OCI-LY7 (cell line): ENCODE data around the gene APOD. TPM values are rescaled to one million over a fixed set of nuclear protein-coding genes. Genes with fewer than 3 reads are reported as not detected.
A peak's percentile ranks its signal among the peaks of the same experiment; 100 is the strongest.

Experiments used
- BruUV-seq: library from RNA; stranded (reverse); fragments of 400-500 nt; replicated peaks from 2 replicates; lab custom pipeline; 2021; lab: Mats Ljungman, UMichigan
- CTCF ChIA-PET: fragments of 300-600 bp; sonication (Branson Sonifier 250); formaldehyde crosslinking; loops from one replicate; lab custom pipeline; 2022; ENCODE audit warnings: antibody characterized with exemption; ENCODE audit not compliant: unreplicated experiment; lab: Charles Lee
- POLR2A ChIA-PET: fragments of 300-600 bp; sonication (Branson Sonifier 250); formaldehyde crosslinking; loops from one replicate; lab custom pipeline; 2022; ENCODE audit warnings: antibody characterized with exemption; lab: Charles Lee
- DNase-seq: peaks from one replicate; pipeline ENCODE4 v3.0.0-alpha.2; 2015; ENCODE audit warnings: low spot score
- H2AFZ ChIP-seq: fragments of 200-600 bp; sonication (generic), shearing (Covaris generic); 2 replicates; pipeline ENCODE4 v1.6.1; 2014; ENCODE audit warnings: mild to moderate bottlenecking, antibody characterized with exemption, low read length, moderate library complexity
- H3K27ac ChIP-seq: fragments of 200-600 bp; sonication (generic); 2 replicates; pipeline ENCODE4 v1.5.1; 2014; ENCODE audit warnings: mixed run types, low read depth, mild to moderate bottlenecking, moderate library complexity, low read length, inconsistent platforms; ENCODE audit not compliant: poor library complexity, severe bottlenecking
- H3K36me3 ChIP-seq: fragments of 200-600 bp; sonication (generic); 2 replicates; pipeline ENCODE4 v1.6.1; 2014; ENCODE audit warnings: mild to moderate bottlenecking, antibody characterized with exemption, low read length, moderate library complexity, mixed read lengths; ENCODE audit not compliant: insufficient read depth
- H3K4me1 ChIP-seq: fragments of 200-600 bp; sonication (generic); 2 replicates; pipeline ENCODE4 v1.5.1; 2014; ENCODE audit warnings: mild to moderate bottlenecking, low read length; ENCODE audit not compliant: insufficient read depth, poor library complexity, severe bottlenecking
- H3K4me2 ChIP-seq: fragments of 200-600 bp; sonication (generic); 2 replicates; pipeline ENCODE4 v1.6.1; 2014; ENCODE audit warnings: mild to moderate bottlenecking, low read length
- H3K4me3 ChIP-seq: fragments of 200-600 bp; sonication (generic); 2 replicates; pipeline ENCODE4 v1.5.1; 2014; ENCODE audit warnings: mild to moderate bottlenecking, low read depth, low read length; ENCODE audit not compliant: poor library complexity, severe bottlenecking
- H3K79me2 ChIP-seq: fragments of 200-600 bp; sonication (generic); 2 replicates; pipeline ENCODE4 v1.6.1; 2016; ENCODE audit warnings: low read depth, mild to moderate bottlenecking, low read length, moderate library complexity, mixed read lengths; ENCODE audit not compliant: insufficient read depth
- H3K9me2 ChIP-seq: fragments of 200-600 bp; sonication (generic); 2 replicates; pipeline ENCODE4 v1.6.1; 2016; ENCODE audit warnings: mild to moderate bottlenecking, low read length, mixed read lengths; ENCODE audit not compliant: insufficient read depth
- H3K9me3 ChIP-seq: fragments of 200-600 bp; sonication (generic); 2 replicates; pipeline ENCODE4 v1.6.1; 2014; ENCODE audit warnings: mild to moderate bottlenecking, mixed run types, low read length, mixed read lengths
- H4K20me1 ChIP-seq: fragments of 200-600 bp; sonication (generic); 2 replicates; pipeline ENCODE4 v1.6.1; 2014; ENCODE audit warnings: mild to moderate bottlenecking, antibody characterized with exemption, low read length, moderate library complexity, mixed read lengths; ENCODE audit not compliant: insufficient read depth
- EZH2phosphoT487 ChIP-seq: fragments of 200-600 bp; sonication (generic); IDR thresholded peaks from 2 replicates; pipeline ENCODE4 v1.6.1; 2018; ENCODE audit warnings: low read depth, borderline replicate concordance, mild to moderate bottlenecking, mixed run types, antibody characterized with exemption, low read length, moderate library complexity, mixed read lengths
- intact Hi-C: fragments of 100-400 bp; cut with micrococcal nuclease; formaldehyde crosslinking; loops from one replicate; pipeline ENCODE4 v1.10.0; 2022; ENCODE audit not compliant: unreplicated experiment
- small RNA-seq: library from RNA; depleted of rRNA; stranded (forward); fragments of <200 nt; gene quantifications from one replicate; pipeline ENCODE3, GENCODE V24; 2014
- total RNA-seq, 2 experiments: library from RNA; depleted of rRNA in 1 of 2; stranded (reverse); fragments of >200 nt in 1 of 2; shearing (Covaris generic) in 1 of 2; gene quantifications; 2 replicates each; pipeline ENCODE4 v1.2.3, GENCODE V29; 2014 to 2022
- TF ChIP-seq, protein P1 (sequence below): fragments of 200-600 bp; sonication (generic); conservative IDR thresholded peaks from 2 replicates; pipeline ENCODE4 v1.5.1; 2014; ENCODE audit warnings: mild to moderate bottlenecking, antibody characterized with exemption, low read length, moderate library complexity, mixed read lengths

APOD gene
- total RNA-seq, 2 experiments from 2014 or later: not detected

DNA sequence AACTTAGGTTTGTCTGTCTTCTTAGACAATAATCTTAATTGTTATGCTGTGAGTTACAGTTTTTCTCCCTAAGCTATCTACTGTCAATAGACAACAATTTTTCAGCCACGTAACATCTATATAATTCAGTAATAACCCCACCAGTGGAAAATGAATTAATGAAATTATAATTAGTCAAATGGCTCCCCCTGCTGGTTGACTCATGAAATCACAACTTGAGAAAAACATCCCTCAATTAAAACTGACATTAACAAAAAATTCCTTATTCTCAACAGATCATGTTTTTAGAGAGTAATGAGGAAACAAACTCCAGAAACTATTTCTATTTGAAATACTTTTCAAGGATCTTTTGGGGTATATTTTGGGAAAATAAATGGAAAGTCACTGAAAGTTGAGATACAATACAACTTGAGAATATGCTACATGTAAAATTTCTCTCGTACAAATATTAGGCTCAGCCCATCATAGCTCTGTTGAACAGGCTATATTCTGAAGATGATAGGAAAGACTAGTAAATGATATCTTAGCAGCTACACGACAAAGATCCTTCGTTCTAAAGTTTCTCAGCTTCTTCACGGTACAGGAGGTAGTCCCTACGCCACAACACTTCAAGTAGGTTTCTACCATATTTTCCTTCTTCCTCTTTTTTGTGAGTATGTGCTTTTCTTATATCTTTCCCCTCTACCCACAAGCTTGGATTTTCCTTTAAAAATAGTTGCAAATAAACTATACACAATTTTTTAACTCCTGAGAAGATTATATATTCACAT lies 61.3 kb downstream of the APOD start:
- Histone ChIP-seq H3K4me2 (peak overlapping the region; percentile 31; the same call in 1 of the 2 replicates), H3K36me3 (peaks cover 70% of the 10 kb centered on the region), H3K4me3 (no peak overlapping the region), H3K27ac (peak overlapping the region; percentile 24), H2AFZ (no peak overlapping the region), H4K20me1 (no peaks in the 10 kb centered on the region), H3K9me2 (no peaks in the 10 kb centered on the region), H3K9me3 (no peaks in the 10 kb centered on the region), H3K79me2 (peaks cover 13% of the 10 kb centered on the region; the same call in 1 of the 2 replicates), H3K4me1 (peaks cover 15% of the 10 kb centered on the region)
- POLR2A ChIA-PET: interaction anchor here (0.9 to 2.7 kb wide), 4 partner anchors 10 to 251 kb away, joined by 3 to 10 read pairs (median 4); partner anchors contain the start of gene XXYLT1
- intact Hi-C loops: loop anchor here (1.0 kb wide), 1 partner anchor 251 kb away; the partner anchor contains the start of gene XXYLT1
- CTCF ChIA-PET: interaction anchor here (1.7 to 2.7 kb wide), 2 partner anchors 15 to 251 kb away, joined by 3 to 13 read pairs; partner anchors contain the start of gene XXYLT1
- TF ChIP-seq, protein P1, sequence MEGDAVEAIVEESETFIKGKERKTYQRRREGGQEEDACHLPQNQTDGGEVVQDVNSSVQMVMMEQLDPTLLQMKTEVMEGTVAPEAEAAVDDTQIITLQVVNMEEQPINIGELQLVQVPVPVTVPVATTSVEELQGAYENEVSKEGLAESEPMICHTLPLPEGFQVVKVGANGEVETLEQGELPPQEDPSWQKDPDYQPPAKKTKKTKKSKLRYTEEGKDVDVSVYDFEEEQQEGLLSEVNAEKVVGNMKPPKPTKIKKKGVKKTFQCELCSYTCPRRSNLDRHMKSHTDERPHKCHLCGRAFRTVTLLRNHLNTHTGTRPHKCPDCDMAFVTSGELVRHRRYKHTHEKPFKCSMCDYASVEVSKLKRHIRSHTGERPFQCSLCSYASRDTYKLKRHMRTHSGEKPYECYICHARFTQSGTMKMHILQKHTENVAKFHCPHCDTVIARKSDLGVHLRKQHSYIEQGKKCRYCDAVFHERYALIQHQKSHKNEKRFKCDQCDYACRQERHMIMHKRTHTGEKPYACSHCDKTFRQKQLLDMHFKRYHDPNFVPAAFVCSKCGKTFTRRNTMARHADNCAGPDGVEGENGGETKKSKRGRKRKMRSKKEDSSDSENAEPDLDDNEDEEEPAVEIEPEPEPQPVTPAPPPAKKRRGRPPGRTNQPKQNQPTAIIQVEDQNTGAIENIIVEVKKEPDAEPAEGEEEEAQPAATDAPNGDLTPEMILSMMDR: peak; percentile 99
- TF ChIP-seq EZH2phosphoT487: no peak
- DNase-seq: peak; percentile 60
- BruUV-seq: no TSS peak

Small RNA genes lying within 50 kb of the gene (small RNA-seq; reads per million reads assigned to genes)
- not detected for gene RN7SL73P
- gene RNU6ATAC24P: not detected

Other genes with a start within 250 kb of the APOD start
- gene ACAP2, start 140.9 kb downstream of the APOD start, total RNA-seq (2014; rRNA removed; shearing (Covaris generic)): 43.9 and 60.8 TPM in 2 replicates
- gene ACAP2, start 140.9 kb downstream of the APOD start, total RNA-seq (2022): 71.1 and 80.7 TPM in 2 replicates
- gene PPP1R2, start 40.6 kb downstream of the APOD start, total RNA-seq (2014; rRNA removed; shearing (Covaris generic)): 239 and 294 TPM in 2 replicates
- 86.5 and 91.9 TPM in 2 replicates for gene PPP1R2, start 40.6 kb downstream of the APOD start, total RNA-seq (2022)
- 1.1 TPM in 1 of 2 replicates, not detected in the other for gene MUC20, start 137.0 kb upstream of the APOD start, total RNA-seq (2014; rRNA removed; shearing (Covaris generic))
- 0.40 and 0.72 TPM in 2 replicates for gene MUC20, start 137.0 kb upstream of the APOD start, total RNA-seq (2022)
- gene MUC4, start 228.0 kb upstream of the APOD start, total RNA-seq (2014; rRNA removed; shearing (Covaris generic)): 0.03 and 0.08 TPM in 2 replicates
- gene MUC4, start 228.0 kb upstream of the APOD start, total RNA-seq (2022): 0.11 and 0.42 TPM in 2 replicates